Lung microvascular endothelial cell (primary cell): ENCODE data around the gene RPH3AL. TPM values are rescaled to one million over a fixed set of nuclear protein-coding genes. Genes with fewer than 3 reads are reported as not detected.
A peak's percentile ranks its signal among the peaks of the same experiment; 100 is the strongest.
"Not testable (repeated sequence)": the region's sequence is repeated elsewhere in the genome, so short reads cannot be mapped to it uniquely, and the experiment has no call there.

ENCODE experiments used
- DNase-seq, 2 donors: peaks; one replicate each; pipeline versions ENCODE4 v3.0.0 to v3.0.0-alpha.2; 2010; ENCODE audit warnings: low read depth in 2 of 2
- total RNA-seq: library from RNA; depleted of rRNA; stranded (reverse); fragments of >200 nt; gene quantifications from 2 replicates; pipeline ENCODE4 v1.2.1, GENCODE V29; 2014

RPH3AL gene
- total RNA-seq, 1 donor from 2014 or later: 22.2 TPM

GRCh38 chr17:379531-380465 lies 27.2 kb upstream of the RPH3AL start:
- DNase-seq: no peak

GRCh38 chr17:378068-378467 lies 25.5 kb upstream of the RPH3AL start:
- DNase-seq: no peak

- DNase-seq: peak in 1 of 2 donors; percentile 43
Measured at GRCh38 chr17:376936-377863, 24.6 kb upstream of the RPH3AL start.

GRCh38 chr17:373613-374230 lies 21.1 kb upstream of the RPH3AL start:
- no peak for DNase-seq

GRCh38 chr17:372157-373152 lies 19.8 kb upstream of the RPH3AL start:
- DNase-seq: no peak

- no peak for DNase-seq
Measured at GRCh38 chr17:371583-371982, 19.0 kb upstream of the RPH3AL start.

- not testable (repeated sequence) for DNase-seq
Measured at GRCh38 chr17:367656-368055, 15.0 kb upstream of the RPH3AL start.

GRCh38 chr17:366657-367615 lies 14.3 kb upstream of the RPH3AL start:
- not testable (repeated sequence) for DNase-seq

GRCh38 chr17:364766-365165 lies 12.2 kb upstream of the RPH3AL start:
- no peak for DNase-seq

GRCh38 chr17:364308-364707 lies 11.7 kb upstream of the RPH3AL start:
- no peak for DNase-seq

- DNase-seq: no peak
Measured at GRCh38 chr17:362721-363120, 10.1 kb upstream of the RPH3AL start.

- DNase-seq: no peak
Measured at GRCh38 chr17:360092-360750, 7.6 kb upstream of the RPH3AL start.

GRCh38 chr17:358491-359151 lies 6.0 kb upstream of the RPH3AL start:
- DNase-seq: no peak

- DNase-seq: no peak
Measured at GRCh38 chr17:357644-358043, 5.0 kb upstream of the RPH3AL start.

GRCh38 chr17:356671-357434 lies 4.2 kb upstream of the RPH3AL start:
- no peak for DNase-seq

- no peak for DNase-seq
Measured at GRCh38 chr17:354651-355556, 2.3 kb upstream of the RPH3AL start.
